Activated CD8-positive, alpha-beta memory T cell treated with anti-CD3 and anti-CD28 coated beads, Interleukin-2, amount 50 U/mL, for 24 hours (primary cell): Measurements from ENCODE around the gene SPATS2L.

Experiments
- DNase-seq: peaks from one replicate; pipeline ENCODE4 v3.0.0-alpha.2; 2020; ENCODE audit errors: extremely low read depth

Gene SPATS2L, protein sequence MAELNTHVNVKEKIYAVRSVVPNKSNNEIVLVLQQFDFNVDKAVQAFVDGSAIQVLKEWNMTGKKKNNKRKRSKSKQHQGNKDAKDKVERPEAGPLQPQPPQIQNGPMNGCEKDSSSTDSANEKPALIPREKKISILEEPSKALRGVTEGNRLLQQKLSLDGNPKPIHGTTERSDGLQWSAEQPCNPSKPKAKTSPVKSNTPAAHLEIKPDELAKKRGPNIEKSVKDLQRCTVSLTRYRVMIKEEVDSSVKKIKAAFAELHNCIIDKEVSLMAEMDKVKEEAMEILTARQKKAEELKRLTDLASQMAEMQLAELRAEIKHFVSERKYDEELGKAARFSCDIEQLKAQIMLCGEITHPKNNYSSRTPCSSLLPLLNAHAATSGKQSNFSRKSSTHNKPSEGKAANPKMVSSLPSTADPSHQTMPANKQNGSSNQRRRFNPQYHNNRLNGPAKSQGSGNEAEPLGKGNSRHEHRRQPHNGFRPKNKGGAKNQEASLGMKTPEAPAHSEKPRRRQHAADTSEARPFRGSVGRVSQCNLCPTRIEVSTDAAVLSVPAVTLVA

GRCh38 chr2:200306196-200306930, at the start of gene SPATS2L:
Gene SPATS2L, plus strand, starts transcription at chr2:200306693. Its CDS starts 82,552 bp downstream, at chr2:200389245.
- peak; percentile 21 for DNase-seq

DNA sequence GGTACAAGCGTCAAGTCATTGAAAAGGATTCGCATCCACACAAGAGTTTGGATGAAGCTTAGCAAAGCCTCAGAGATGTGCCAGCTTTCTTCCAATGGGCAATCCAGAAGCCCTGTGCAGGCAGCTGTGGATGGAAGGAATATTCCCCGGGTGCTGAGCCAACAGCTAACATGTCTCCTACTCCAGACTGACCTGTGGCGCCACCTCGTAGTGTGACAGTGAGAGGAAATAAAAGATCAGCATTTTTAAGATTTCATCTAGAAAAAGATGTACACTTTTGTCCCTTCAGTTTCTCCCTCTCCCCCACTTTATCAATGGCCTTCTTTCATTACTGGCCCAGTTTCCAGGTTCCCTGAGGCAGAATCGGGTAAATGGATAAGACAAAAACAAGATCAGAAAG, 48.9 kb upstream of the SPATS2L start:
- no peak for DNase-seq

DNA sequence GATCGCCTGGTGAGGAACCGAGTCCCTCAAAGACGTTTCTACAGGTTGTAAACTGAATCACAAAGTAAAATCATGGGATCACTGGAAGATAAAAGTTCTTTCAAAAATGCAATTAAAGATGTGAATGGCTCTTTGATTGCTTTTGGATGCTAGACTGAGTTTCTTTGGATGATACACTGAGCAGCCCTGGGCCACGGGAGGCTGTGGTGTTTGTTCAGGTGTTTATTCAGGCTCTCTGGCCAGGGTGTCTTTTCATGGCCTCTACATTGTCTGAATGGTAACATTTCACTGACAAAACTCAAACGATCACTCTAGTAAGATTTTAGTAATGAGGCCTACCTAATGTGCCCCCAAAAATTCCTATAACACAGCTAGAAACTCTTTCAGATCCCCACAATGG, 48.4 kb upstream of the SPATS2L start:
- no peak for DNase-seq

- DNase-seq: no peak
These were observed 47.5 kb upstream of the SPATS2L start for GRCh38 chr2:200258881-200259576.

DNA sequence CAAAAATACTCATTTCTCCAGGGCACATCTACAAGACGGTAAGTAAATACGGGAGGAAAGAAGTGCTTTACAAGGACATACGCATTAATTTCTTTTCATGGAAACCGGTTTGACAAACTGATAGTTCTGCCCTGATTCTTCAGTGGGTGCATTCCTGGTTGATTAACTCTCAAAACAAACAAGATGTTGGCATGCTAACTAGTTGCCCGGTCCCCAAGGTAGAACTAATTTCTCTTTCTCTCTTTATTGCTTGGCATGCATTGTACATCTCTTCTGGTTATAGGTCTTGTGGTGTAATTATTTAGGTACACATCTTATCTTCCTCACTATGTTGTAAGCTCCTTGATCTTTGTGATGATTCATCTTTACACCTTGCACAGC, 46.9 kb upstream of the SPATS2L start:
- no peak for DNase-seq

GRCh38 chr2:200262047-200262446, 44.4 kb upstream of the SPATS2L start:
- DNase-seq: no peak

DNA sequence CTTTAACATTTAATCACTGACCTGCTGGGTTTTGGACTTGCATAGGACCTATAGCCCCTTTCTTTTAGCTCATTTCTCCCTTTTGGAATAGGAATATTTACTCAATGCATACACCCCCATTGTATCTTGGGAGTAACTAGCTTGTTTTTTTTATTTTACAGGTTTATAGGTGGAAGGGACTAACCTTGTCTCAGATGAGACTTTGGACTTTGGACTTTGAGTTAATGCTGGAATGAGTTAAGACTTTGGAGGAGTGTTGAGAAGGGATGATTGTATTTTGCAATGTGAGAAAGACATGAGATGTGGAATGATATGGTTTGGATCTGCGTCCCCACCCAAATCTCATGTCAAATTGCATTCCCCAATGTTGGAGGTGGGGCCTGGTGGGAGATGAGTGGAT, 43.2 kb upstream of the SPATS2L start:
- DNase-seq: no peak

GRCh38 chr2:200264631-200265030, 41.9 kb upstream of the SPATS2L start:
- DNase-seq: no peak

DNA sequence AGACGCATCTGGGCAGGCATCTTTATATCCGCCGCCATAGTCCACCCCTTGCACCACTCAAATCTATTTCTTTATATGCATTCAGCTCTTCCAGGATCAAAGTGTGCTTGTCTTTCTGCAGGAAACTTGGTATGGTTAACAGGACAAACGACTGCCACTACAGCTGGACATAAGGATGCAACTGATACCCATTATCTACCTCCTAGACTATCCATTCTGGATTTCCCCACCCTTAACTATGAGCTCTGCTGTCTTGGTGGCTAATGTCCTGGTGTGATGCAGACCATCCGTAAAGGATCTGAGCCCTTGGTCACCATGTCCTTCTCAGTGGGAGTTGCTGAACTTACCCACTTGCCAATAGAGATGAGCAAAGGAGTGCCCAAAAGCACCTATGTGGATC, 40.1 kb upstream of the SPATS2L start:
- no peak for DNase-seq

DNA sequence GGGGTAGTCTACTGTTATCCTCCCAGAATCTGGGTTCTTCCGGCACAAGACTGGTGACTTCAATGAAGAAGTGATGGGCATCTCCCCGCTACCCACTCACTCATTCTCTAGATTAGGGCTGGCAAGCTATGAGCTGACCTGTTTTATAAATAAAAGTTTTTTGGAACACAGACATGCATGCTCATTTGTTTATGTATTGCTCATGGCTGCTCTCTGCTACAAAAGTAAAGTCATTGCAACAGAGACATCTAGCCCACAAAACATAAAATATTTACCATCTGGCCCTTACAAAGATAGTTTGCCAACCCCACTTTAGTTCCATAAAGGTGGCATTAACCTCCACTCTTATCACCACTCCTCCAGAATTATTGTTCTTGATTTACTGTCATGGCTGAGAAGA, 39.1 kb upstream of the SPATS2L start:
- DNase-seq: no peak

GRCh38 chr2:200270732-200271131, 35.8 kb upstream of the SPATS2L start:
- DNase-seq: no peak

DNA sequence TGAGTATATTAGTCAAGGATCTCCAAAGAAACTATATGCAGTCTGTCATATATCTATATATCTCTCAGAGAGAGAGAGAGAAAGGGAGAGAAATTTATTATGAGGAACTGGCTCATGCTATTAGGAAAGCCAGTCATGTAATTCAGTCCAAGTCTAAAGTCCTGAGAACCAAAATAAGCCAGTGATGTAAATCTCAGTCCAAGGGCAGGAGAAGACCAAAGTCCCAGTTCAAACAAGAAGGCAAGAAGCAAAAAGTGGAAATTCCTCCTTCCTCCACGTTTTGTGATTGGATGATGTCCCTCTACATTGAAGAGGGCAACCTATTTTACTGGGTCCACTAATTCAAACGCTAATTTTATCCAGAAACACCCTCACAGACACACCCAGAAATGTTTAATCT, 34.2 kb upstream of the SPATS2L start:
- no peak for DNase-seq

GRCh38 chr2:200274116-200275075, 32.1 kb upstream of the SPATS2L start:
- no peak for DNase-seq

GRCh38 chr2:200275295-200276013, 31.0 kb upstream of the SPATS2L start:
- DNase-seq: no peak

GRCh38 chr2:200276472-200276871, 30.0 kb upstream of the SPATS2L start:
- no peak for DNase-seq

DNA sequence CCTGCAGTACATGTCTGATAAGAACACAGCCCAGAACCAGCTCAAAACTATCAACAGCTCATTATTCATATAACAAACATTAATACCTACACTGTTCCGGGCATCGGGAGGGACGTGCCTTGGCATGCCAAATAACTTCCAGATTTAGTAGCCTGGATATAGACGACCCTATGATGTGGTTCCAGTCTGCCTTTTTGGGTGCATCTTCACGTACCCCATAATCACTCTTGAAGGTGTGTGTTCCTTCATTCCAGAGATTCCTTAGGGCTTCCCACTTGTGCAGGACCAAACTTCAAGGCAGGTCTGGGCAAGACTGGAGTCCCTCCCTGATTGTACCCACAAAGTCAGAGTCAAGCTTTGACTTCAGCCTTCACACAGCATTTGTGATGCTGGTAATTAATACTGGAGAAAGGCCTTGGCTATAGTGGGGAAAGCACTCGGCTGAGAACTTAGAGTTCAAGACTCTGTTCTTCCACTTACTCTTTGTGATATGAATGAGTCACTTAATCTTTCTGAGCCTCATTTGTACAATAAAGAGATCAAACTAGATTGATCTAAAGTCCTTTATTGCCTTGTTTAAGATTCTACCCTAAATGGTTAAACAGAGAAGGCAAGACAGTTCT, 27.7 kb upstream of the SPATS2L start:
- no peak for DNase-seq

- DNase-seq: no peak
These were observed 26.6 kb upstream of the SPATS2L start for GRCh38 chr2:200279857-200280256.

- no peak for DNase-seq
These were observed 19.9 kb upstream of the SPATS2L start for GRCh38 chr2:200286578-200286977.

DNA sequence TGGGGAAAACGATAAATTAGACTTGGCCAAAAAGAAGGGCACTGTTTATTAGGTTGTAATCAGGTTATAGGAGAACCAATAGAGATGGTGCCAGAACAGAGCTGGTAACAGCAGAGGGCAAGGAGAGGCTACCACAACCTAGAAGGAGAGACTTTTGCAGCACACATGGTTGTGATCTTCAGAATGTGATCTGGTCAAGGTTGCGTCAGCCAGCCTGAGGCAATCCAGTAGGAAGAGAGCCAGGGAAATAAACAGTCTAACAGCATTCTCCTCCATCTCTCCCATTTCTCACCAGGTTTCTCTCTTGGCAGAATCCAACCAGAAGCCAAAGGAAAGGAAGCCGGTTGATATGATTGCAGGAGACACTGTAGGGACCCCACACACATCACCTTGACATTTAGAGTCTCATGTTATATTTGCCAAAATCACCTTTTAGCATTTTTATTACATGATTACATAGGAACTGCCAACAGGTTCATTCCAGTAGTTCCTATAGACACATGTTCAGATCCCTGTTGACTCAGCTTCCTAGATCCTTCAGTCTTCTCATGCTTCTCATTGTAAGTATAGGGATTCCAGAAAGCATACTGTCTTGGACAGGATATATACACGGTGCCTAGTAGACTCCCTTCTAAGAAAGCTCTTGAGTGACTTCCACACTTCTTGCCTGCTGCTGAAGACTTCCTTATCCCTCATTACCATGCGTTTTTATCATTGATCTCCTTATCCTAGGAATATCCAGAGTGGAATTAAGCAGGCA, 17.6 kb upstream of the SPATS2L start:
- no peak for DNase-seq
